Breast epithelium (tissue), 4 donors: Measurements from ENCODE around the gene AGR2. TPM values are rescaled to one million over a fixed set of nuclear protein-coding genes. Genes with fewer than 3 reads are reported as not detected.

Experiments used
- DNase-seq, 2 donors: peaks; one replicate each; pipeline ENCODE4 v3.0.0-alpha.2; 2019; ENCODE audit warnings: low spot score in 2 of 2
- H3K27ac ChIP-seq, 2 donors: fragments of 200-600 bp; sonication (generic) in 1 of 2; one replicate each; pipeline ENCODE4 v1.5.1; 2016 to 2019; ENCODE audit warnings: mild to moderate bottlenecking in 1 of 2
- H3K27me3 ChIP-seq, 2 donors: fragments of 200-600 bp; sonication (generic) in 1 of 2; one replicate each; pipeline versions ENCODE4 v1.5.1 to v1.6.0; 2017 to 2019; ENCODE audit warnings: control low read depth in 1 of 2, mild to moderate bottlenecking in 1 of 2
- H3K36me3 ChIP-seq: fragments of 200-600 bp; one replicate; pipeline ENCODE4 v1.5.1; 2019
- H3K4me1 ChIP-seq, 2 donors: fragments of 200-600 bp; sonication (generic); one replicate each; pipeline ENCODE4 v1.5.1; 2016 to 2019; ENCODE audit warnings: control low read depth in 1 of 2
- H3K4me3 ChIP-seq, 3 donors: fragments of 200-600 bp; sonication (generic); 1 replicate in 2 of 3; 2 replicates in 1 of 3; pipeline ENCODE4 v1.5.1; 2016 to 2019; ENCODE audit warnings: mild to moderate bottlenecking in 3 of 3, moderate library complexity in 2 of 3
- H3K9me3 ChIP-seq, 2 donors: fragments of 200-600 bp; sonication (generic) in 1 of 2; one replicate each; pipeline ENCODE4 v1.5.1; 2016 to 2019; ENCODE audit warnings: control low read depth in 1 of 2
- CTCF ChIP-seq, 3 donors: fragments of 450-650 bp; IDR thresholded peaks; one replicate each; pipeline ENCODE4 v1.5.1; 2016 to 2017; ENCODE audit warnings: antibody characterized with exemption in 3 of 3, mild to moderate bottlenecking in 3 of 3, moderate library complexity in 3 of 3
- POLR2A ChIP-seq: fragments of 450-650 bp; IDR thresholded peaks from one replicate; pipeline ENCODE4 v1.6.1; 2016; ENCODE audit warnings: antibody characterized with exemption, mild to moderate bottlenecking, moderate library complexity
- POLR2AphosphoS5 ChIP-seq, 3 donors: sonication (generic); formaldehyde crosslinking; IDR thresholded peaks; one replicate each; pipeline ENCODE4 v1.6.1; 2017; ENCODE audit warnings: antibody characterized with exemption in 3 of 3
- intact Hi-C: fragments of 100-400 bp; cut with DNase I; formaldehyde crosslinking; loops from one replicate; pipeline ENCODE4 v1.15.1; 2023; ENCODE audit warnings: low total_unique reads
- total RNA-seq, 3 donors: library from RNA; depleted of rRNA; stranded (reverse); fragments of >200 nt; gene quantifications; one replicate each; pipeline ENCODE4 v1.1.0, GENCODE V29; 2016

AGR2 gene
- total RNA-seq, 3 donors from 2014 or later = 72.8 to 156 TPM; not detected in 1

GRCh38 chr7:16779051-16779450 lies 25.7 kb downstream of the AGR2 start:
- Histone ChIP-seq H3K27ac (no peak overlapping the region), H3K36me3 (no peaks in the 10 kb centered on the region), H3K4me3 (no peak overlapping the region), H3K9me3 (no peaks in the 10 kb centered on the region), H3K4me1 (no peaks in the 10 kb centered on the region), H3K27me3 (no peaks in the 10 kb centered on the region)
- DNase-seq = no peak
- TF ChIP-seq CTCF (IDR thresholded peaks at IDR 0.05) (no peak), POLR2AphosphoS5 (IDR thresholded peaks at IDR 0.05) (no peak), POLR2A (no peak)
- intact Hi-C loops = no loop called here

GRCh38 chr7:16778476-16778875 lies 26.3 kb downstream of the AGR2 start:
- no peak for TF ChIP-seq POLR2A
- no peak for TF ChIP-seq POLR2AphosphoS5 (IDR thresholded peaks at IDR 0.05)
- TF ChIP-seq CTCF (IDR thresholded peaks at IDR 0.05) = no peak

GRCh38 chr7:16776053-16776452 lies 28.7 kb downstream of the AGR2 start:
- no peaks in the 10 kb centered on the region for H3K36me3 ChIP-seq
- DNase-seq = no peak

More at GRCh38 chr7:16778476-16778875, 26.3 kb downstream of the AGR2 start:
- intact Hi-C loops = no loop called here
- Histone ChIP-seq H3K4me3 (no peak overlapping the region), H3K27me3 (no peaks in the 10 kb centered on the region), H3K9me3 (no peaks in the 10 kb centered on the region), H3K36me3 (no peaks in the 10 kb centered on the region), H3K4me1 (no peaks in the 10 kb centered on the region), H3K27ac (no peak overlapping the region)
- no peak for DNase-seq

GRCh38 chr7:16774986-16775385 lies 29.8 kb downstream of the AGR2 start:
- DNase-seq = no peak
- Histone ChIP-seq H3K27ac (no peak overlapping the region), H3K27me3 (no peaks in the 10 kb centered on the region), H3K4me1 (no peaks in the 10 kb centered on the region), H3K4me3 (no peak overlapping the region), H3K9me3 (no peaks in the 10 kb centered on the region), H3K36me3 (no peaks in the 10 kb centered on the region)
- no peak for TF ChIP-seq POLR2AphosphoS5 (IDR thresholded peaks at IDR 0.05)
- TF ChIP-seq CTCF (IDR thresholded peaks at IDR 0.05) = no peak
- no peak for TF ChIP-seq POLR2A
- intact Hi-C loops = no loop called here

More at GRCh38 chr7:16776053-16776452, 28.7 kb downstream of the AGR2 start:
- H3K4me3 ChIP-seq = no peak overlapping the region
- TF ChIP-seq POLR2AphosphoS5 (IDR thresholded peaks at IDR 0.05) (no peak), CTCF (IDR thresholded peaks at IDR 0.05) (no peak), POLR2A (no peak)
- intact Hi-C loops = no loop called here
- no peaks in the 10 kb centered on the region for H3K27me3 ChIP-seq
- no peak overlapping the region for H3K27ac ChIP-seq
- no peaks in the 10 kb centered on the region for H3K9me3 ChIP-seq
- H3K4me1 ChIP-seq = no peaks in the 10 kb centered on the region

GRCh38 chr7:16774294-16774693 lies 30.5 kb downstream of the AGR2 start:
- Histone ChIP-seq H3K4me1 (no peaks in the 10 kb centered on the region), H3K36me3 (no peaks in the 10 kb centered on the region), H3K27me3 (no peaks in the 10 kb centered on the region), H3K4me3 (no peak overlapping the region), H3K9me3 (no peaks in the 10 kb centered on the region), H3K27ac (no peak overlapping the region)
- DNase-seq = no peak
- intact Hi-C loops = no loop called here
- TF ChIP-seq POLR2A (no peak), POLR2AphosphoS5 (IDR thresholded peaks at IDR 0.05) (no peak), CTCF (IDR thresholded peaks at IDR 0.05) (no peak)
